Vagina (tissue), 2 donors: Measurements from ENCODE around the gene POLRMT.

ENCODE experiments used
- CTCF ChIP-seq, 3 experiments: fragments of 450-650 bp in 2 of 3; fragments of 200-600 bp in 1 of 3; sonication (generic) in 1 of 3; IDR thresholded peaks; one replicate each; pipeline ENCODE4 v1.5.1; 2017 to 2019; ENCODE audit warnings: antibody characterized with exemption in 3 of 3, mild to moderate bottlenecking in 2 of 3, moderate library complexity in 2 of 3
- POLR2A ChIP-seq, 2 donors: fragments of 450-650 bp; IDR thresholded peaks; one replicate each; pipeline ENCODE4 v1.6.1; 2017; ENCODE audit warnings: antibody characterized with exemption in 2 of 2, mild to moderate bottlenecking in 2 of 2, moderate library complexity in 2 of 2
- POLR2AphosphoS5 ChIP-seq, 2 donors: sonication (generic); formaldehyde crosslinking; IDR thresholded peaks; one replicate each; pipeline ENCODE4 v1.9.0; 2017; ENCODE audit warnings: antibody characterized with exemption in 2 of 2, mild to moderate bottlenecking in 2 of 2, low read depth in 1 of 2; ENCODE audit not compliant: insufficient read depth in 1 of 2

GRCh38 chr19:676339-677105 is 43.2 kb upstream of the POLRMT start, which contains the start of gene FSTL3:
- TF ChIP-seq POLR2AphosphoS5 (IDR thresholded peaks at IDR 0.05; ENCODE audit: insufficient read depth in 1 of 2, low read depth in 1 of 2), result peak in 1 of 2 donors; percentile 55
- TF ChIP-seq CTCF (IDR thresholded peaks at IDR 0.05), result no peak
- TF ChIP-seq POLR2A (IDR thresholded peaks at IDR 0.05), result peak in 1 of 2 donors; percentile 67
